Spleen (tissue), 7 donors: Measurements from ENCODE around the gene PDE3A.

Source experiments
- CTCF ChIP-seq, 11 experiments: fragments of 200-600 bp in 7 of 11; fragments of 450-650 bp in 4 of 11; sonication (generic) in 4 of 11; IDR thresholded peaks in 8 of 11; conservative IDR thresholded peaks in 3 of 11; 1 replicate in 7 of 11; 2 replicates in 4 of 11; pipeline versions ENCODE4 v1.4.0 to v1.8.0; 2016 to 2021; ENCODE audit warnings: antibody characterized with exemption in 11 of 11, inconsistent platforms in 4 of 11, mild to moderate bottlenecking in 1 of 11
- POLR2A ChIP-seq, 3 donors: fragments of 450-650 bp; IDR thresholded peaks; one replicate each; pipeline ENCODE4 v1.5.1; 2017; ENCODE audit warnings: antibody characterized with exemption in 3 of 3, mild to moderate bottlenecking in 1 of 3
- donor health status: DM: no; HTN: no; CAD: no; lungs with moderate emphysema.
- donor health status: DM: no; HTN: no; CAD: no.
- donor health status: DM: no; HTN: no; CAD: no.

- TF ChIP-seq POLR2A (IDR thresholded peaks at IDR 0.05) (no peak), CTCF (IDR thresholded peaks at IDR 0.05 in 8 of 11, conservative IDR thresholded peaks at IDR 0.05 in 3 of 11) (no peak)
Observed at GRCh38 chr12:20602641-20603391, 234.5 kb downstream of the PDE3A start.
